A673 (cell line): ENCODE measurements around the gene DUOXA2. TPM values are rescaled to one million over a fixed set of nuclear protein-coding genes. Genes with fewer than 3 reads are reported as not detected.

Experiments
- BruUV-seq: library from RNA; stranded (reverse); fragments of 400-500 nt; replicated peaks from 2 replicates; lab custom pipeline; 2021; lab: Mats Ljungman, UMichigan
- CTCF ChIA-PET: fragments of 300-600 bp; sonication (Branson Sonifier 250); formaldehyde crosslinking; loops from one replicate; lab custom pipeline; 2022; ENCODE audit warnings: antibody characterized with exemption; lab: Charles Lee
- POLR2A ChIA-PET: fragments of 300-600 bp; sonication (Branson Sonifier 250); formaldehyde crosslinking; loops from one replicate; lab custom pipeline; 2022; ENCODE audit warnings: antibody characterized with exemption; ENCODE audit not compliant: low non-redundant PET; lab: Charles Lee
- DNase-seq: peaks from one replicate; pipeline ENCODE4 v3.0.0-alpha.2; 2015; ENCODE audit warnings: low spot score
- H3K27ac ChIP-seq: fragments of 200-600 bp; sonication (generic); 2 replicates; pipeline ENCODE4 v1.5.1; 2016; ENCODE audit warnings: mixed run types, low read depth, mild to moderate bottlenecking, mixed read lengths, antibody characterized with exemption, low read length; ENCODE audit not compliant: poor library complexity, severe bottlenecking
- H3K27me3 ChIP-seq: fragments of 200-600 bp; sonication (generic); replicated peaks from 2 replicates; pipeline ENCODE4 v1.6.1; 2017; ENCODE audit warnings: mixed run types, low read depth, mild to moderate bottlenecking, mixed read lengths, antibody characterized with exemption, low read length; ENCODE audit not compliant: insufficient read depth, poor library complexity
- H3K36me3 ChIP-seq: fragments of 200-600 bp; sonication (generic); 2 replicates; pipeline ENCODE4 v1.6.1; 2016; ENCODE audit warnings: mixed run types, mild to moderate bottlenecking, mixed read lengths, antibody characterized with exemption, low read length; ENCODE audit not compliant: insufficient read depth, poor library complexity, severe bottlenecking
- H3K4me1 ChIP-seq: fragments of 200-600 bp; sonication (generic); 2 replicates; pipeline ENCODE4 v1.6.1; 2017; ENCODE audit warnings: mixed run types, mild to moderate bottlenecking, mixed read lengths, antibody characterized with exemption, low read length; ENCODE audit not compliant: insufficient read depth, poor library complexity, severe bottlenecking
- H3K4me3 ChIP-seq: fragments of 200-600 bp; sonication (generic); 2 replicates; pipeline ENCODE4 v1.5.1; 2016; ENCODE audit warnings: low read depth, mixed run types, mild to moderate bottlenecking, mixed read lengths, low read length; ENCODE audit not compliant: poor library complexity, severe bottlenecking
- H3K9me3 ChIP-seq: fragments of 200-600 bp; sonication (generic); 2 replicates; pipeline ENCODE4 v1.6.1; 2016; ENCODE audit warnings: mixed run types, low read depth, mild to moderate bottlenecking, mixed read lengths, antibody characterized with exemption, low read length; ENCODE audit not compliant: poor library complexity, severe bottlenecking
- CTCF ChIP-seq: fragments of 300-800, 200-600 bp; sonication (generic); conservative IDR thresholded peaks from 2 replicates; pipeline ENCODE4 v1.5.1; 2017; ENCODE audit warnings: low read depth, mild to moderate bottlenecking, antibody characterized with exemption, low read length, moderate library complexity, mixed read lengths
- EZH2 ChIP-seq: fragments of 200-600 bp; sonication (generic); IDR thresholded peaks from 2 replicates; pipeline ENCODE4 v1.6.1; 2017; ENCODE audit warnings: borderline replicate concordance, low read depth, mild to moderate bottlenecking, mixed read lengths, antibody characterized with exemption, low read length; ENCODE audit not compliant: poor library complexity, severe bottlenecking
- intact Hi-C: fragments of 100-400 bp; cut with micrococcal nuclease; formaldehyde crosslinking; loops from one replicate; pipeline ENCODE4 v1.10.0; 2022; ENCODE audit not compliant: unreplicated experiment
- total RNA-seq: library from RNA; stranded (reverse); gene quantifications from 2 replicates; pipeline ENCODE4 v1.2.3, GENCODE V29; 2021

The DUOXA2 gene
- total RNA-seq, 1 experiment from 2014 or later, result not detected

GRCh38 chr15:45126535-45127158 is 12.5 kb downstream of the DUOXA2 start:
- BruUV-seq, result no TSS peak
- H3K27ac ChIP-seq, result no peak overlapping the region
- ChIA-PET POLR2A (no interaction called here), CTCF (interaction anchor here (0.5 to 1.1 kb wide), 4 partner anchors 8 to 158 kb away, joined by 3 to 10 read pairs (median 4); no protein-coding TSS in a partner anchor)
- no peaks in the 10 kb centered on the region for H3K4me1 ChIP-seq
- no peak overlapping the region for H3K4me3 ChIP-seq
- no peaks in the 10 kb centered on the region for H3K27me3 ChIP-seq
- peak; percentile 56 for DNase-seq
- H3K9me3 ChIP-seq, result no peaks in the 10 kb centered on the region
- no peaks in the 10 kb centered on the region for H3K36me3 ChIP-seq
- intact Hi-C loops, result no loop called here
- TF ChIP-seq EZH2, result no peak
- TF ChIP-seq CTCF, result peak; percentile 79

GRCh38 chr15:45128971-45129639 is 15.0 kb downstream of the DUOXA2 start:
- ChIA-PET POLR2A (no interaction called here), CTCF (interaction anchor here (2.7 kb wide), 1 partner anchor 11 kb away, joined by 7 read pairs; no protein-coding TSS in a partner anchor)
- Histone ChIP-seq H3K4me1 (no peaks in the 10 kb centered on the region), H3K4me3 (peak overlapping the region; percentile 26), H3K27ac (no peak overlapping the region), H3K36me3 (no peaks in the 10 kb centered on the region), H3K27me3 (no peaks in the 10 kb centered on the region), H3K9me3 (no peaks in the 10 kb centered on the region)
- DNase-seq, result no peak
- TF ChIP-seq CTCF (no peak), EZH2 (no peak)
- BruUV-seq, result no TSS peak
- intact Hi-C loops, result no loop called here

GRCh38 chr15:45129651-45130129 is 15.6 kb downstream of the DUOXA2 start, which contains the start of the genes DUOX1 and DUOXA1:
TSS of gene DUOX1 (plus strand) at chr15:45129994. CDS start at chr15:45131967, 1,973 bp downstream.
TSS of gene DUOXA1 (minus strand) at chr15:45129879. CDS start at chr15:45123014, 6,865 bp downstream.
- TF ChIP-seq EZH2, result no peak
- no peaks in the 10 kb centered on the region for H3K27me3 ChIP-seq
- BruUV-seq, result no TSS peak
- DNase-seq, result no peak
- H3K27ac ChIP-seq, result no peak within 1 kb of the TSS
- ChIA-PET CTCF (interaction anchor here (0.7 to 2.7 kb wide), 2 partner anchors 12 to 466 kb away, joined by 3 to 7 read pairs; no protein-coding TSS in a partner anchor), POLR2A (no interaction called here)
- intact Hi-C loops, result no loop called here
- H3K36me3 ChIP-seq, result no peaks in the 10 kb centered on the region
- peak within 1 kb of the TSS; percentile 26 for H3K4me3 ChIP-seq
- no peaks in the 10 kb centered on the region for H3K9me3 ChIP-seq
- H3K4me1 ChIP-seq, result no peaks in the 10 kb centered on the region
